Measurements from ENCODE around the gene ACIN1. TPM values are rescaled to one million over a fixed set of nuclear protein-coding genes. Genes with fewer than 3 reads are reported as not detected.
A peak's percentile ranks its signal among the peaks of the same experiment; 100 is the strongest.

The ACIN1 gene
- total and polyA plus RNA-seq, 2 of the 13 experiments (the other 11 are each of a cell fraction or from before 2014, with no cell fraction given): 165 to 183 TPM

DNA sequence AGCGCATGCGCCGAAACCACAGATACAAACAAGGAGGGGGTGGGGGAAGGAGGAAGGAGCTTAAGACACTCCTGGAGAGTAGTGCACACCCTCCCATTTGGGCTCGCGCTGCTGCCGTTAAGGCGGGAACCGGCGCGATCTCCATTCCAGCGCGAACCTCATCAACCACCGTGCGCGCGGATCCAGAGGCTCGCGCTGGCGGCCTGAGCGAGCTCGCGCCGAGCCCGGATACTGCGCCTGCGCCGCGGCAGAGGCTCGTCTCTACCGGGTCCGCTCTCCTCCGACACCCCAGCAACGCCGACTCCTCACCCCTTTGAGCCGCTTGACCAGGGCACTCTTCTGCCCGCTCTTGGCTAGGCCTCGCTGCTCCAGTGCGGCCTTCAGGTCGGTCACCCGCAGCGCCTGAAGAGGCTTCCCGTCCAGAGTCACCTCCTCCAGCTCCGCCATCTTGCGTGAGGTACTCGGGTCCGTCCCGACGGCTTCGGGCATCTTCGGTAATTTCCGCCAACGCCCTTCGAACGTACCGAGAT is at the start of gene ACIN1 (continued):
- 0 out of 2 replicates have a peak, but pooled peaks have one; percentile 73 for TF ChIP-seq JUND (CRISPR knock-in tag; IDR thresholded peaks at IDR 0.05)
- TF ChIP-seq ZNF563 (CRISPR knock-in tag; IDR thresholded peaks at IDR 0.05): peak; percentile 99
- TF ChIP-seq EED (CRISPR knock-in tag; IDR thresholded peaks at IDR 0.05): peak; percentile 99
- peak; percentile 64 for TF ChIP-seq KLF12 (CRISPR knock-in tag; IDR thresholded peaks at IDR 0.05; ENCODE audit: borderline replicate concordance)
- peak; percentile 99 for TF ChIP-seq RBM39 (IDR thresholded peaks at IDR 0.05; ENCODE audit: low read depth, low read length, poor library complexity, severe bottlenecking)
- peak; percentile 93; the same call in 1 of the 2 replicates for TF ChIP-seq NFATC3 (CRISPR knock-in tag; IDR thresholded peaks at IDR 0.05)
- TF ChIP-seq ZNF33A (CRISPR knock-in tag; IDR thresholded peaks at IDR 0.05; ENCODE audit: borderline replicate concordance): no peak; the same call in 1 of the 2 replicates
- no peak for TF ChIP-seq TCF7L2 (IDR thresholded peaks at IDR 0.05; ENCODE audit: low read depth, low read length)
- TF ChIP-seq NCOA5 (CRISPR knock-in tag; IDR thresholded peaks at IDR 0.05): peak; percentile 81; the same call in 1 of the 2 replicates
- TF ChIP-seq ZNF431 (CRISPR knock-in tag; IDR thresholded peaks at IDR 0.05; ENCODE audit: borderline replicate concordance, low read depth): no peak
- no peak for TF ChIP-seq MAFF (IDR thresholded peaks at IDR 0.05; ENCODE audit: low read depth, low read length)
- TF ChIP-seq, protein P1, sequence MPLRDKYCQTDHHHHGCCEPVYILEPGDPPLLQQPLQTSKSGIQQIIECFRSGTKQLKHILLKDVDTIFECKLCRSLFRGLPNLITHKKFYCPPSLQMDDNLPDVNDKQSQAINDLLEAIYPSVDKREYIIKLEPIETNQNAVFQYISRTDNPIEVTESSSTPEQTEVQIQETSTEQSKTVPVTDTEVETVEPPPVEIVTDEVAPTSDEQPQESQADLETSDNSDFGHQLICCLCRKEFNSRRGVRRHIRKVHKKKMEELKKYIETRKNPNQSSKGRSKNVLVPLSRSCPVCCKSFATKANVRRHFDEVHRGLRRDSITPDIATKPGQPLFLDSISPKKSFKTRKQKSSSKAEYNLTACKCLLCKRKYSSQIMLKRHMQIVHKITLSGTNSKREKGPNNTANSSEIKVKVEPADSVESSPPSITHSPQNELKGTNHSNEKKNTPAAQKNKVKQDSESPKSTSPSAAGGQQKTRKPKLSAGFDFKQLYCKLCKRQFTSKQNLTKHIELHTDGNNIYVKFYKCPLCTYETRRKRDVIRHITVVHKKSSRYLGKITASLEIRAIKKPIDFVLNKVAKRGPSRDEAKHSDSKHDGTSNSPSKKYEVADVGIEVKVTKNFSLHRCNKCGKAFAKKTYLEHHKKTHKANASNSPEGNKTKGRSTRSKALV (CRISPR knock-in tag; IDR thresholded peaks at IDR 0.05): peak; percentile 81; the same call in 1 of the 2 replicates
- TF ChIP-seq, protein P2, sequence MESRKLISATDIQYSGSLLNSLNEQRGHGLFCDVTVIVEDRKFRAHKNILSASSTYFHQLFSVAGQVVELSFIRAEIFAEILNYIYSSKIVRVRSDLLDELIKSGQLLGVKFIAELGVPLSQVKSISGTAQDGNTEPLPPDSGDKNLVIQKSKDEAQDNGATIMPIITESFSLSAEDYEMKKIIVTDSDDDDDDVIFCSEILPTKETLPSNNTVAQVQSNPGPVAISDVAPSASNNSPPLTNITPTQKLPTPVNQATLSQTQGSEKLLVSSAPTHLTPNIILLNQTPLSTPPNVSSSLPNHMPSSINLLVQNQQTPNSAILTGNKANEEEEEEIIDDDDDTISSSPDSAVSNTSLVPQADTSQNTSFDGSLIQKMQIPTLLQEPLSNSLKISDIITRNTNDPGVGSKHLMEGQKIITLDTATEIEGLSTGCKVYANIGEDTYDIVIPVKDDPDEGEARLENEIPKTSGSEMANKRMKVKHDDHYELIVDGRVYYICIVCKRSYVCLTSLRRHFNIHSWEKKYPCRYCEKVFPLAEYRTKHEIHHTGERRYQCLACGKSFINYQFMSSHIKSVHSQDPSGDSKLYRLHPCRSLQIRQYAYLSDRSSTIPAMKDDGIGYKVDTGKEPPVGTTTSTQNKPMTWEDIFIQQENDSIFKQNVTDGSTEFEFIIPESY (CRISPR knock-in tag; IDR thresholded peaks at IDR 0.05): no peak; the same call in none of the 2 replicates
- TF ChIP-seq NFYC (CRISPR knock-in tag; IDR thresholded peaks at IDR 0.05): no peak
- no peak for TF ChIP-seq ZNF296 (CRISPR knock-in tag; conservative IDR thresholded peaks at IDR 0.05)
- TF ChIP-seq KAT8 (CRISPR knock-in tag; IDR thresholded peaks at IDR 0.05): peak; percentile 86
- no peak for TF ChIP-seq SMC3 (IDR thresholded peaks at IDR 0.05; ENCODE audit: low read length)
- peak; percentile 98; the same call in 1 of the 2 replicates for TF ChIP-seq ELF4 (CRISPR knock-in tag; IDR thresholded peaks at IDR 0.05; ENCODE audit: borderline replicate concordance)
- TF ChIP-seq GZF1 (CRISPR knock-in tag; IDR thresholded peaks at IDR 0.05): peak; percentile 77; the same call in 1 of the 2 replicates
- peak; percentile 89; the same call in 1 of the 2 replicates for TF ChIP-seq NKX3-1 (CRISPR knock-in tag; IDR thresholded peaks at IDR 0.05)
- peak; percentile 48; the same call in 1 of the 2 replicates for TF ChIP-seq ZNF136 (CRISPR knock-in tag; IDR thresholded peaks at IDR 0.05; ENCODE audit: low read depth)
- peak; percentile 97 for TF ChIP-seq ZNF451 (CRISPR knock-in tag; IDR thresholded peaks at IDR 0.05)
- 0 out of 2 replicates have a peak, but pooled peaks have one; percentile 70 for TF ChIP-seq ZNF674 (CRISPR knock-in tag; IDR thresholded peaks at IDR 0.05; ENCODE audit: low read depth)
- TF ChIP-seq, protein P3, sequence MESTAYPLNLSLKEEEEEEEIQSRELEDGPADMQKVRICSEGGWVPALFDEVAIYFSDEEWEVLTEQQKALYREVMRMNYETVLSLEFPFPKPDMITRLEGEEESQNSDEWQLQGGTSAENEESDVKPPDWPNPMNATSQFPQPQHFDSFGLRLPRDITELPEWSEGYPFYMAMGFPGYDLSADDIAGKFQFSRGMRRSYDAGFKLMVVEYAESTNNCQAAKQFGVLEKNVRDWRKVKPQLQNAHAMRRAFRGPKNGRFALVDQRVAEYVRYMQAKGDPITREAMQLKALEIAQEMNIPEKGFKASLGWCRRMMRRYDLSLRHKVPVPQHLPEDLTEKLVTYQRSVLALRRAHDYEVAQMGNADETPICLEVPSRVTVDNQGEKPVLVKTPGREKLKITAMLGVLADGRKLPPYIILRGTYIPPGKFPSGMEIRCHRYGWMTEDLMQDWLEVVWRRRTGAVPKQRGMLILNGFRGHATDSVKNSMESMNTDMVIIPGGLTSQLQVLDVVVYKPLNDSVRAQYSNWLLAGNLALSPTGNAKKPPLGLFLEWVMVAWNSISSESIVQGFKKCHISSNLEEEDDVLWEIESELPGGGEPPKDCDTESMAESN (CRISPR knock-in tag; conservative IDR thresholded peaks at IDR 0.05): peak; percentile 93; the same call in 1 of the 2 replicates
- TF ChIP-seq JDP2 (CRISPR knock-in tag; IDR thresholded peaks at IDR 0.05; ENCODE audit: borderline replicate concordance): no peak
- TF ChIP-seq JUN (CRISPR knock-in tag; IDR thresholded peaks at IDR 0.05): peak; percentile 65

Data from HepG2 (cell line).